HepG2 (cell line): Measurements from ENCODE around the gene AFF4. TPM values are rescaled to one million over a fixed set of nuclear protein-coding genes. Genes with fewer than 3 reads are reported as not detected.

Source experiments
- AGO2 ChIP-seq: fragments of 200-400 bp; formaldehyde crosslinking; optimal IDR thresholded peaks from 2 replicates; pipeline ENCODE3; 2017; ENCODE audit warnings: mild to moderate bottlenecking, low read depth, low read length, moderate library complexity
- BRD4 ChIP-seq: sonication (generic); formaldehyde crosslinking; IDR thresholded peaks from 2 replicates; pipeline ENCODE4 v1.4.0; 2020; ENCODE audit warnings: missing genetic modification reagents
- PHF8 ChIP-seq: sonication (generic); formaldehyde crosslinking; IDR thresholded peaks from 2 replicates; pipeline ENCODE4 v1.5.0; 2020; ENCODE audit warnings: missing genetic modification reagents
- POGZ ChIP-seq: sonication (generic); formaldehyde crosslinking; IDR thresholded peaks from 2 replicates; pipeline ENCODE4 v1.4.0; 2020; ENCODE audit warnings: mild to moderate bottlenecking, missing genetic modification reagents
- SOX6 ChIP-seq, 2 experiments: fragments of 450-650 bp in 1 of 2; sonication (generic) in 1 of 2; formaldehyde crosslinking in 1 of 2; IDR thresholded peaks; 2 replicates each; pipeline versions ENCODE4 v1.4.0 to v1.6.1; 2017 to 2020; ENCODE audit warnings: antibody characterized with exemption in 1 of 2, mild to moderate bottlenecking in 1 of 2, missing genetic modification reagents in 1 of 2
- ZNF496 ChIP-seq: sonication (generic); formaldehyde crosslinking; IDR thresholded peaks from 2 replicates; pipeline ENCODE4 v1.8.1; 2023; ENCODE audit warnings: mild to moderate bottlenecking, moderate library complexity, missing genetic modification reagents; ENCODE audit not compliant: insufficient replicate concordance
- ZNF83 ChIP-seq: sonication (generic); formaldehyde crosslinking; IDR thresholded peaks from 2 replicates; pipeline ENCODE4 v1.4.0; 2020; ENCODE audit warnings: missing genetic modification reagents, mild to moderate bottlenecking, borderline replicate concordance
- polyA plus RNA-seq, 8 experiments: library from polyadenylated mRNA; depleted of rRNA in 3 of 8; stranded (reverse) in 7 of 8; unstranded in 1 of 8; fragments of >200 nt; fragmentation: Illumina TruSeq in 4 of 8; extraction: Trizol in 4 of 8; gene quantifications; 2 replicates each; pipeline versions ENCODE4 v1.2.1 to v1.2.3, GENCODE V29; 2011 to 2016; ENCODE audit warnings: low read depth in 4 of 8, missing spikeins in 1 of 8, mixed read lengths in 1 of 8; ENCODE audit not compliant: insufficient read depth in 1 of 8
- total RNA-seq, 5 experiments: library from RNA; depleted of rRNA; stranded (reverse); fragments of >200 nt; fragmentation: Illumina TruSeq; extraction: Trizol; gene quantifications; 2 replicates each; pipeline ENCODE4 v1.2.3, GENCODE V29; 2016; ENCODE audit warnings: low read depth in 1 of 5
- TF ChIP-seq, protein P1 (sequence below): sonication (generic); formaldehyde crosslinking; IDR thresholded peaks from 2 replicates; pipeline ENCODE4 v1.5.0; 2020; ENCODE audit warnings: mild to moderate bottlenecking, missing genetic modification reagents
- TF ChIP-seq, protein P2 (sequence below): IDR thresholded peaks from 2 replicates; pipeline ENCODE4 v1.6.1; 2018; ENCODE audit warnings: missing genetic modification reagents, mild to moderate bottlenecking, missing compliant biosample characterization
- TF ChIP-seq, protein P3 (sequence below): sonication (generic); formaldehyde crosslinking; IDR thresholded peaks from 2 replicates; pipeline ENCODE4 v1.9.0; 2021; ENCODE audit warnings: missing genetic modification reagents, borderline replicate concordance
- TF ChIP-seq, protein P4 (sequence below), 2 experiments: sonication (generic) in 1 of 2; formaldehyde crosslinking in 1 of 2; IDR thresholded peaks; 2 replicates each; pipeline versions ENCODE4 v1.4.0 to v1.6.1; 2016 to 2020; ENCODE audit warnings: borderline replicate concordance in 1 of 2, low read depth in 1 of 2, mild to moderate bottlenecking in 1 of 2, missing genetic modification reagents in 1 of 2
- TF ChIP-seq, protein P5 (sequence below): sonication (generic); formaldehyde crosslinking; IDR thresholded peaks from 2 replicates; pipeline ENCODE4 v1.5.0; 2020; ENCODE audit warnings: mild to moderate bottlenecking, missing genetic modification reagents

The AFF4 gene
- total and polyA plus RNA-seq, 2 of the 13 experiments (the other 11 are each of a cell fraction or from before 2014, with no cell fraction given), result 22.1 to 25.5 TPM

DNA sequence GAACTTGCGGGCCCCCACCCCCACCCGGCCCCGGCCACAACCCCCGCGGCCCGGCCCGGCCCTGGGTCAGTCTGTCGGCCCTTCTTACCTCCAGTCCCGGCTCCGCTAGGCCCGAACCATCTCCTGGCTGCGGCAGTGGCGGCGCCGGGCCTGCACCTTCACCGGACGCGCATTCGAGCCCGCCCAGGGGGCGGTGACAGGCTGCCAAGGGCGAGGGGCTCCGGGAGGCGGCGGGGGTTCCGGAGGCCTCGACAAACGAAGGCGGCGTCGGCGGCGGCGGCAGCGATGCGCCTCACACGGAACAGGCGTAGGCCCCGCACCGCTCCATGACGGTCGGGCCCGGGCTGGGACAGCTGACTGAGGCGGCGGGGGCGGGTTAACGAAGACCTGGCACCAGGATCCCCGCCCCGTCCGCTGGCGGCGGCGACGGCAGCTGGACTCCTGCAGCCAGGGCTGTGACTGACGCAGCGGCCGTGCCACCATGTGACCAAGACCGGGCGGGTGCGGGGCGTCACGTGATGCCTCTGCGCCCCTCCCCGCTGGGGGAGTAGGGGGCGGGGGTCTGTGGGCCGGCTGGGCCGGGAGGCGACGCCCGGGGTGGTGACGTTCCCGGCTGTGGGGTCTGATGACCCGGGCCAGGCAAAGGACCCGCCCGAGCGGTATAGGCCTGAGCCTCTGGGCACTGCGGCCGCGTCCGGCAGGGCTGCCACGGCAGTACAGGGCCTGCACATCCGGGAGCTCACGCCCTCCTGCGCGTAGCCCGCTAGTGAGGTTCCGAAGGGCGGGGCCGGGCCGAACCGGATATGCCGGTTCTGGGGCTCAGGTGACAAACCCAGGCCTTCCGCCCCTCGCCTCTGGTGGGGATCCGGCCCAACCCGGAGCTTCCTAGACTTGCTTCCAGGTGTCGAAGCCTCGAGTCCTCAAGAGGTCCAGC lies at the start of gene AFF4 (continued):
- TF ChIP-seq, protein P1, sequence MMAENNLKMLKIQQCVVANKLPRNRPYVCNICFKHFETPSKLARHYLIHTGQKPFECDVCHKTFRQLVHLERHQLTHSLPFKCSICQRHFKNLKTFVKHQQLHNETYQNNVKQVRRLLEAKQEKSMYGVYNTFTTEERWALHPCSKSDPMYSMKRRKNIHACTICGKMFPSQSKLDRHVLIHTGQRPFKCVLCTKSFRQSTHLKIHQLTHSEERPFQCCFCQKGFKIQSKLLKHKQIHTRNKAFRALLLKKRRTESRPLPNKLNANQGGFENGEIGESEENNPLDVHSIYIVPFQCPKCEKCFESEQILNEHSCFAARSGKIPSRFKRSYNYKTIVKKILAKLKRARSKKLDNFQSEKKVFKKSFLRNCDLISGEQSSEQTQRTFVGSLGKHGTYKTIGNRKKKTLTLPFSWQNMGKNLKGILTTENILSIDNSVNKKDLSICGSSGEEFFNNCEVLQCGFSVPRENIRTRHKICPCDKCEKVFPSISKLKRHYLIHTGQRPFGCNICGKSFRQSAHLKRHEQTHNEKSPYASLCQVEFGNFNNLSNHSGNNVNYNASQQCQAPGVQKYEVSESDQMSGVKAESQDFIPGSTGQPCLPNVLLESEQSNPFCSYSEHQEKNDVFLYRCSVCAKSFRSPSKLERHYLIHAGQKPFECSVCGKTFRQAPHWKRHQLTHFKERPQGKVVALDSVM (CRISPR knock-in tag), result no peak
- TF ChIP-seq, protein P2, sequence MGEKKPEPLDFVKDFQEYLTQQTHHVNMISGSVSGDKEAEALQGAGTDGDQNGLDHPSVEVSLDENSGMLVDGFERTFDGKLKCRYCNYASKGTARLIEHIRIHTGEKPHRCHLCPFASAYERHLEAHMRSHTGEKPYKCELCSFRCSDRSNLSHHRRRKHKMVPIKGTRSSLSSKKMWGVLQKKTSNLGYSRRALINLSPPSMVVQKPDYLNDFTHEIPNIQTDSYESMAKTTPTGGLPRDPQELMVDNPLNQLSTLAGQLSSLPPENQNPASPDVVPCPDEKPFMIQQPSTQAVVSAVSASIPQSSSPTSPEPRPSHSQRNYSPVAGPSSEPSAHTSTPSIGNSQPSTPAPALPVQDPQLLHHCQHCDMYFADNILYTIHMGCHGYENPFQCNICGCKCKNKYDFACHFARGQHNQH (CRISPR knock-in tag), result peak; percentile 96
- TF ChIP-seq AGO2 (peak; percentile 84), ZNF496 (no peak), SOX6 (IDR thresholded peaks at IDR 0.05) (no peak), SOX6 (CRISPR knock-in tag; IDR thresholded peaks at IDR 0.05) (peak; percentile 76), BRD4 (CRISPR knock-in tag) (0 out of 2 replicates have a peak, but pooled peaks have one; percentile 78), PHF8 (CRISPR knock-in tag) (peak; percentile 95), ZNF83 (CRISPR knock-in tag) (peak; percentile 40; the same call in 1 of the 2 replicates), POGZ (peak; percentile 74)
- TF ChIP-seq, protein P3, sequence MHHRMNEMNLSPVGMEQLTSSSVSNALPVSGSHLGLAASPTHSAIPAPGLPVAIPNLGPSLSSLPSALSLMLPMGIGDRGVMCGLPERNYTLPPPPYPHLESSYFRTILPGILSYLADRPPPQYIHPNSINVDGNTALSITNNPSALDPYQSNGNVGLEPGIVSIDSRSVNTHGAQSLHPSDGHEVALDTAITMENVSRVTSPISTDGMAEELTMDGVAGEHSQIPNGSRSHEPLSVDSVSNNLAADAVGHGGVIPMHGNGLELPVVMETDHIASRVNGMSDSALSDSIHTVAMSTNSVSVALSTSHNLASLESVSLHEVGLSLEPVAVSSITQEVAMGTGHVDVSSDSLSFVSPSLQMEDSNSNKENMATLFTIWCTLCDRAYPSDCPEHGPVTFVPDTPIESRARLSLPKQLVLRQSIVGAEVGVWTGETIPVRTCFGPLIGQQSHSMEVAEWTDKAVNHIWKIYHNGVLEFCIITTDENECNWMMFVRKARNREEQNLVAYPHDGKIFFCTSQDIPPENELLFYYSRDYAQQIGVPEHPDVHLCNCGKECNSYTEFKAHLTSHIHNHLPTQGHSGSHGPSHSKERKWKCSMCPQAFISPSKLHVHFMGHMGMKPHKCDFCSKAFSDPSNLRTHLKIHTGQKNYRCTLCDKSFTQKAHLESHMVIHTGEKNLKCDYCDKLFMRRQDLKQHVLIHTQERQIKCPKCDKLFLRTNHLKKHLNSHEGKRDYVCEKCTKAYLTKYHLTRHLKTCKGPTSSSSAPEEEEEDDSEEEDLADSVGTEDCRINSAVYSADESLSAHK (CRISPR knock-in tag), result 0 out of 2 replicates have a peak, but pooled peaks have one; percentile 44
- TF ChIP-seq, protein P4, sequence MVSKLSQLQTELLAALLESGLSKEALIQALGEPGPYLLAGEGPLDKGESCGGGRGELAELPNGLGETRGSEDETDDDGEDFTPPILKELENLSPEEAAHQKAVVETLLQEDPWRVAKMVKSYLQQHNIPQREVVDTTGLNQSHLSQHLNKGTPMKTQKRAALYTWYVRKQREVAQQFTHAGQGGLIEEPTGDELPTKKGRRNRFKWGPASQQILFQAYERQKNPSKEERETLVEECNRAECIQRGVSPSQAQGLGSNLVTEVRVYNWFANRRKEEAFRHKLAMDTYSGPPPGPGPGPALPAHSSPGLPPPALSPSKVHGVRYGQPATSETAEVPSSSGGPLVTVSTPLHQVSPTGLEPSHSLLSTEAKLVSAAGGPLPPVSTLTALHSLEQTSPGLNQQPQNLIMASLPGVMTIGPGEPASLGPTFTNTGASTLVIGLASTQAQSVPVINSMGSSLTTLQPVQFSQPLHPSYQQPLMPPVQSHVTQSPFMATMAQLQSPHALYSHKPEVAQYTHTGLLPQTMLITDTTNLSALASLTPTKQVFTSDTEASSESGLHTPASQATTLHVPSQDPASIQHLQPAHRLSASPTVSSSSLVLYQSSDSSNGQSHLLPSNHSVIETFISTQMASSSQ (IDR thresholded peaks at IDR 0.05; ENCODE audit: low read depth), result no peak
- TF ChIP-seq, protein P4 (CRISPR knock-in tag; IDR thresholded peaks at IDR 0.05; ENCODE audit: borderline replicate concordance), result peak; percentile 36; the same call in 1 of the 2 replicates
- TF ChIP-seq, protein P5, sequence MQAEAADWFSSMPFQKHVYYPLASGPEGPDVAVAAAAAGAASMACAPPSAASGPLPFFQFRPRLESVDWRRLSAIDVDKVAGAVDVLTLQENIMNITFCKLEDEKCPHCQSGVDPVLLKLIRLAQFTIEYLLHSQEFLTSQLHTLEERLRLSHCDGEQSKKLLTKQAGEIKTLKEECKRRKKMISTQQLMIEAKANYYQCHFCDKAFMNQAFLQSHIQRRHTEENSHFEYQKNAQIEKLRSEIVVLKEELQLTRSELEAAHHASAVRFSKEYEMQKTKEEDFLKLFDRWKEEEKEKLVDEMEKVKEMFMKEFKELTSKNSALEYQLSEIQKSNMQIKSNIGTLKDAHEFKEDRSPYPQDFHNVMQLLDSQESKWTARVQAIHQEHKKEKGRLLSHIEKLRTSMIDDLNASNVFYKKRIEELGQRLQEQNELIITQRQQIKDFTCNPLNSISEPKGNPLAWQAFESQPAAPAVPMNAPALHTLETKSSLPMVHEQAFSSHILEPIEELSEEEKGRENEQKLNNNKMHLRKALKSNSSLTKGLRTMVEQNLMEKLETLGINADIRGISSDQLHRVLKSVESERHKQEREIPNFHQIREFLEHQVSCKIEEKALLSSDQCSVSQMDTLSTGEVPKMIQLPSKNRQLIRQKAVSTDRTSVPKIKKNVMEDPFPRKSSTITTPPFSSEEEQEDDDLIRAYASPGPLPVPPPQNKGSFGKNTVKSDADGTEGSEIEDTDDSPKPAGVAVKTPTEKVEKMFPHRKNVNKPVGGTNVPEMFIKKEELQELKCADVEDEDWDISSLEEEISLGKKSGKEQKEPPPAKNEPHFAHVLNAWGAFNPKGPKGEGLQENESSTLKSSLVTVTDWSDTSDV, result peak; percentile 87; the same call in 1 of the 2 replicates
